Esophagus squamous epithelium (tissue), 5 donors: ENCODE data around the gene SUPT20H. TPM values are rescaled to one million over a fixed set of nuclear protein-coding genes. Genes with fewer than 3 reads are reported as not detected.
A peak's percentile ranks its signal among the peaks of the same experiment; 100 is the strongest.

Experiments
- DNase-seq: peaks from one replicate; lab custom pipeline; 2025; lab: John Stamatoyannopoulos, UW
- H3K27ac ChIP-seq, 4 donors: fragments of 200-600 bp; sonication (generic); one replicate each; pipeline ENCODE4 v1.5.1; 2016 to 2019; ENCODE audit warnings: mild to moderate bottlenecking in 1 of 4
- H3K27me3 ChIP-seq, 4 donors: fragments of 200-600 bp; sonication (generic); 1 replicate in 3 of 4; 2 replicates in 1 of 4; pipeline versions ENCODE4 v1.5.1 to v1.6.0; 2017 to 2021; ENCODE audit warnings: antibody characterized with exemption in 1 of 4
- H3K36me3 ChIP-seq, 3 donors: fragments of 200-600 bp; sonication (generic); one replicate each; pipeline ENCODE4 v1.5.1; 2016 to 2019
- H3K4me1 ChIP-seq, 3 donors: fragments of 200-600 bp; sonication (generic); one replicate each; pipeline ENCODE4 v1.5.1; 2017 to 2019
- H3K4me3 ChIP-seq, 4 donors: fragments of 200-600 bp; sonication (generic); 1 replicate in 3 of 4; 2 replicates in 1 of 4; pipeline ENCODE4 v1.5.1; 2016 to 2019; ENCODE audit warnings: mild to moderate bottlenecking in 2 of 4, moderate library complexity in 1 of 4
- H3K9me3 ChIP-seq, 3 donors: fragments of 200-600 bp; sonication (generic); one replicate each; pipeline ENCODE4 v1.5.1; 2016 to 2019
- CTCF ChIP-seq, 6 experiments: fragments of 450-650 bp in 4 of 6; fragments of 200-600 bp in 2 of 6; sonication (generic) in 2 of 6; IDR thresholded peaks; one replicate each; pipeline ENCODE4 v1.5.1; 2016 to 2019; ENCODE audit warnings: antibody characterized with exemption in 6 of 6, mild to moderate bottlenecking in 4 of 6, moderate library complexity in 4 of 6
- POLR2A ChIP-seq, 4 donors: fragments of 450-650 bp; IDR thresholded peaks; one replicate each; pipeline ENCODE4 v1.6.1; 2017; ENCODE audit warnings: antibody characterized with exemption in 4 of 4, mild to moderate bottlenecking in 4 of 4, moderate library complexity in 3 of 4
- WGBS, 2 donors: methylation state at CpG; one replicate each; pipeline ENCODE4 v1.1.5; 2018; 5-methylcytosine and 5-hydroxymethylcytosine counted together
- intact Hi-C: fragments of 100-400 bp; cut with DNase I; formaldehyde crosslinking; loops from one replicate; pipeline ENCODE4 v1.15.0; 2022
- total RNA-seq, 4 donors: library from RNA; depleted of rRNA; stranded (reverse); fragments of >200 nt; gene quantifications; one replicate each; pipeline ENCODE4 v1.1.0, GENCODE V29; 2016
- donor health status: DM: yes; HTN: yes; CAD: no.

SUPT20H gene
- 10 to 100 TPM; 18.1 to 40.2 (median 27.1) TPM for total RNA-seq

- Histone ChIP-seq H3K27me3 (no peaks in the 10 kb centered on the region), H3K36me3 (peaks cover 0 to 8% (median 0%) of the 10 kb centered on the region in 3 donors), H3K4me3 (peak within 1 kb of the TSS; percentile 78 to 95 (median 88)), H3K27ac (peak within 1 kb of the TSS; percentile 94 to 96 (median 96)), H3K4me1 (peaks cover 3 to 27% (median 10%) of the 10 kb centered on the region in 3 donors), H3K9me3 (no peaks in the 10 kb centered on the region)
- intact Hi-C loops = loop anchor here (5.0 kb wide), 1 partner anchor 62 kb away; the partner anchor contains the start of gene ALG5
- TF ChIP-seq POLR2A (IDR thresholded peaks at IDR 0.05) = peak in 3 of 4 donors; percentile 48 to 91 (median 64)
- no peak for TF ChIP-seq CTCF (IDR thresholded peaks at IDR 0.05)
- DNase-seq = peak; percentile 71
- WGBS, 2 donors = 0 to 1% methylated on average over 28 to 40 of the region's 75 CpGs
Measured at GRCh38 chr13:37058910-37059847, at the start of gene SUPT20H. TSS of gene SUPT20H (minus strand) at chr13:37059688. CDS start at chr13:37051490, 8,198 bp downstream.

GRCh38 chr13:37109051-37109678 lies 49.7 kb upstream of the SUPT20H start:
- 0 to 3% methylated on average over 1 of the region's 1 CpG for WGBS, 2 donors
- H3K4me3 ChIP-seq = no peak overlapping the region
- H3K27me3 ChIP-seq = no peaks in the 10 kb centered on the region
- DNase-seq = no peak
- H3K4me1 ChIP-seq = peaks cover 0 to 10% (median 0%) of the 10 kb centered on the region in 3 donors
- no peak overlapping the region for H3K27ac ChIP-seq
- H3K36me3 ChIP-seq = no peaks in the 10 kb centered on the region
- intact Hi-C loops = loop anchor here (10.0 kb wide), 1 partner anchor 496 kb away; no protein-coding TSS in a partner anchor
- H3K9me3 ChIP-seq = no peaks in the 10 kb centered on the region
- TF ChIP-seq POLR2A (IDR thresholded peaks at IDR 0.05) (no peak), CTCF (IDR thresholded peaks at IDR 0.05) (peak in 5 of 6 experiments; percentile 20 to 71 (median 57))

- H3K27ac ChIP-seq = no peak overlapping the region
- peaks cover 0 to 10% (median 0%) of the 10 kb centered on the region in 3 donors for H3K4me1 ChIP-seq
- no peak for DNase-seq
- no peaks in the 10 kb centered on the region for H3K9me3 ChIP-seq
- no peak overlapping the region for H3K4me3 ChIP-seq
- no peaks in the 10 kb centered on the region for H3K36me3 ChIP-seq
- intact Hi-C loops = loop anchor here (10.0 kb wide), 1 partner anchor 497 kb away; no protein-coding TSS in a partner anchor
- 67 to 85% methylated on average over 1 of the region's 1 CpG for WGBS, 2 donors
- H3K27me3 ChIP-seq = no peaks in the 10 kb centered on the region
- TF ChIP-seq POLR2A (IDR thresholded peaks at IDR 0.05) = no peak
- no peak for TF ChIP-seq CTCF (IDR thresholded peaks at IDR 0.05)
Measured at GRCh38 chr13:37107868-37108267, 48.4 kb upstream of the SUPT20H start.

- Histone ChIP-seq H3K36me3 (no peaks in the 10 kb centered on the region), H3K27ac (no peak overlapping the region), H3K27me3 (no peaks in the 10 kb centered on the region), H3K9me3 (no peaks in the 10 kb centered on the region), H3K4me3 (no peak overlapping the region), H3K4me1 (peaks cover 0 to 10% (median 0%) of the 10 kb centered on the region in 3 donors)
- intact Hi-C loops = loop anchor here (10.0 kb wide), 1 partner anchor 497 kb away; no protein-coding TSS in a partner anchor
- 82 to 87% methylated on average over 4 of the region's 4 CpGs for WGBS, 2 donors
- TF ChIP-seq POLR2A (IDR thresholded peaks at IDR 0.05) (no peak), CTCF (IDR thresholded peaks at IDR 0.05) (no peak)
- no peak for DNase-seq
Measured at GRCh38 chr13:37107456-37107855, 48.0 kb upstream of the SUPT20H start.
